Gastrocnemius medialis (tissue), 4 donors: ENCODE data around the gene PAPLN.

Source experiments
- POLR2A ChIP-seq, 2 donors: fragments of 450-650 bp; IDR thresholded peaks; one replicate each; pipeline ENCODE4 v1.6.1; 2017; ENCODE audit warnings: antibody characterized with exemption in 2 of 2, mild to moderate bottlenecking in 2 of 2, moderate library complexity in 2 of 2
- TF ChIP-seq, protein P1 (sequence below), 5 experiments: fragments of 450-650 bp in 3 of 5; fragments of 200-600 bp in 2 of 5; sonication (generic) in 2 of 5; IDR thresholded peaks in 4 of 5; conservative IDR thresholded peaks in 1 of 5; 1 replicate in 4 of 5; 2 replicates in 1 of 5; pipeline ENCODE4 v1.5.1; 2016 to 2019; ENCODE audit warnings: antibody characterized with exemption in 5 of 5, mild to moderate bottlenecking in 3 of 5, moderate library complexity in 3 of 5

GRCh38 chr14:73234586-73235394 lies 2.5 kb upstream of the PAPLN start:
- TF ChIP-seq, protein P1, sequence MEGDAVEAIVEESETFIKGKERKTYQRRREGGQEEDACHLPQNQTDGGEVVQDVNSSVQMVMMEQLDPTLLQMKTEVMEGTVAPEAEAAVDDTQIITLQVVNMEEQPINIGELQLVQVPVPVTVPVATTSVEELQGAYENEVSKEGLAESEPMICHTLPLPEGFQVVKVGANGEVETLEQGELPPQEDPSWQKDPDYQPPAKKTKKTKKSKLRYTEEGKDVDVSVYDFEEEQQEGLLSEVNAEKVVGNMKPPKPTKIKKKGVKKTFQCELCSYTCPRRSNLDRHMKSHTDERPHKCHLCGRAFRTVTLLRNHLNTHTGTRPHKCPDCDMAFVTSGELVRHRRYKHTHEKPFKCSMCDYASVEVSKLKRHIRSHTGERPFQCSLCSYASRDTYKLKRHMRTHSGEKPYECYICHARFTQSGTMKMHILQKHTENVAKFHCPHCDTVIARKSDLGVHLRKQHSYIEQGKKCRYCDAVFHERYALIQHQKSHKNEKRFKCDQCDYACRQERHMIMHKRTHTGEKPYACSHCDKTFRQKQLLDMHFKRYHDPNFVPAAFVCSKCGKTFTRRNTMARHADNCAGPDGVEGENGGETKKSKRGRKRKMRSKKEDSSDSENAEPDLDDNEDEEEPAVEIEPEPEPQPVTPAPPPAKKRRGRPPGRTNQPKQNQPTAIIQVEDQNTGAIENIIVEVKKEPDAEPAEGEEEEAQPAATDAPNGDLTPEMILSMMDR (IDR thresholded peaks at IDR 0.05 in 4 of 5, conservative IDR thresholded peaks at IDR 0.05 in 1 of 5): no peak
- TF ChIP-seq POLR2A (IDR thresholded peaks at IDR 0.05): no peak
